Measurements from ENCODE around the gene CREB5. TPM values are rescaled to one million over a fixed set of nuclear protein-coding genes. Genes with fewer than 3 reads are reported as not detected.

CREB5 gene
- polyA plus RNA-seq, 1 donor from 2014 or later, result 1.3 TPM

DNA sequence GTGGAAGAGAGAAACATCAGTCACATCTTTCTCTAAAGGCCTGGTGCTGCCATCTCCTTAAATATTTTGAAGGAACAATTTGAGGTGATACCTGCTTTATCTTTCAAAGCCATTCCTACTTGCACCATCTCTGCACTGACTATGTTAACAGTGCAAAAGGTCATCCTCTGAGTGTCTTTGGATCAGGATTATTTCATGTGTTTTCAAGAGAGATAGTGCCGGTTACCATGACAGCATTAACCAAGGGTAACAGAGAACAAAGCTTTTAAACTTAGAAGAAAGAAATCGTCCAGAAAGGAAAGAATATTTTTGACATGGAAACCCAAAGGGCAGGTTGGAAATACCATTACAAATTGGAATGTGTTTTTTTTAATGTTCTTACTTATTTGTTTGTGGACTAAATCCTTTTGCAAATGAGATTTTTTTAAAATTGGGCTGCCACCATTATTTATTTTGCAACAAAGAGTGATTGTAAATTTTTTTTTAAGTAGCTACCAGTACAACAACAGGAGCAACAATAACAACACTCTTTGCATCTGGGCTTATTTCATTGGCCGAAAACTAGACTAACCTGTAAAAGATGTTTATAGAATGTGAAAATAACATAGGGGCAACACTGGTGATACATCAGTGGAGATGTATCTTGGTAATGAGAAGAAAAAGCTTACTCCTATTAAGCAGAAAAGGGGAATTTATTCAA is 234.2 kb downstream of the CREB5 start:
- no peak overlapping the region for H3K27ac Mint-ChIP-seq
- no peak overlapping the region for H3K4me3 Mint-ChIP-seq
- no peaks in the 10 kb centered on the region for H3K27me3 Mint-ChIP-seq
- peaks cover 0 to 2% (median 2%) of the 10 kb centered on the region in 3 donors for H3K9me3 Mint-ChIP-seq
- H3K4me1 Mint-ChIP-seq, result peaks cover 0 to 2% (median 0%) of the 10 kb centered on the region in 3 donors
- H3K36me3 Mint-ChIP-seq, result no peaks in the 10 kb centered on the region

DNA sequence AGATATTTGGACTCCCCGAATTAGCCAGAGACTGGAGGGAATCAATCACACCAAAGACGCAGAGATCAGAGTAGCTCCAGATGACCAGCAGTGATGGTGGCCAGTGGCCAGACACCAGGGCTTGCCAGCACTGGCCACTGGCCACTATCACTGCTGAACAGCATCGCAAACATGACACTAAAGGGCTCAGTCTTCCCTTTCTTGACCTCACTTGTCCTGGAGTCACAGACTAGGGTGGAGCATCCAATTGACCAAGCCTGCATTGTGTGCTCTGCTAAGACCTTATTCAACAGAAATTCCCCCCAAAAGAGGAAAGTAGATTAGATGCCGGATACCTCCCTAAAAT is 234.7 kb downstream of the CREB5 start:
- Mint-ChIP-seq H3K27ac (no peak overlapping the region), H3K27me3 (no peaks in the 10 kb centered on the region), H3K36me3 (no peaks in the 10 kb centered on the region), H3K9me3 (peaks cover 0 to 2% (median 2%) of the 10 kb centered on the region in 3 donors), H3K4me3 (no peak overlapping the region), H3K4me1 (peaks cover 0 to 2% (median 0%) of the 10 kb centered on the region in 3 donors)

GRCh38 chr7:28649189-28649588 is 236.9 kb downstream of the CREB5 start:
- Mint-ChIP-seq H3K27ac (no peak overlapping the region), H3K36me3 (no peaks in the 10 kb centered on the region), H3K4me3 (no peak overlapping the region), H3K27me3 (no peaks in the 10 kb centered on the region), H3K4me1 (no peaks in the 10 kb centered on the region), H3K9me3 (peaks cover 0 to 2% (median 2%) of the 10 kb centered on the region in 3 donors)

DNA sequence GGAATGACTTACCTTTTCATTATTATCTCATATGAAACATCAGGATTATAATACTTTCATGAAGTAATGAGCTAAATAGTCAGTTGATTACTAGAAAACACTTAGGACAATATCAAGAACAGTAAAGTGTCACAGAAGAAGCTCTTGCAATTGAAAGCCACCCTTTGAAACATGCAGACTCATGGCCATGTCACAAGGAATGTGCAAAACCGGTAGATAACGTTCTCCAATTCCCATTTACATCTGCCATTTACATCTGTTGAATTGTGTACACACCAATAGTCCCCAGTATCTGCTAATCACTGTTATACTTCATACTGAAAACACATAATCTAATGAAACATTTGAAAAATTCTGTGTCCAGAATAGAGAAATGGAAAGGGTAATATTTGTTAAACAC is 237.5 kb downstream of the CREB5 start:
- Mint-ChIP-seq H3K4me3 (no peak overlapping the region), H3K4me1 (no peaks in the 10 kb centered on the region), H3K36me3 (no peaks in the 10 kb centered on the region), H3K27me3 (no peaks in the 10 kb centered on the region), H3K27ac (no peak overlapping the region), H3K9me3 (peaks cover 0 to 3% (median 2%) of the 10 kb centered on the region in 3 donors)

DNA sequence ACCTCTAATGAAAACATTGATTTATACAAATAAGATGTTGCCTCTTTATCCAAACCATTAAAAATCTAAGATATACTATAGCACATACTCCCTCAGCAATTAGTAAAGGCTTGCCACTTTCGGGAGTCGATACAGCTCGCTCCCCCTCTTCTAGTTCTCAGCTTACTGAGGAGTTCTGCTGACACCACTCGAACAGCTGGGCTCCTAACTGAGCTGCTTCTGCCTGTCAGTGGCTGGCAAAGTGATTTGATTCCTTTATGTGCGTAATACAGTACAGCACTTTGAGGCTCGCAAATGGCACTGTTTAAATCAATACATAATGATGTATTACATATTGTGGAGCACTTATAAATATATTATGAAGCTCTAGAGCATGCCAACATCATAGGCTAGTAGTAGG is 241.8 kb downstream of the CREB5 start:
- Mint-ChIP-seq H3K4me1 (no peaks in the 10 kb centered on the region), H3K9me3 (peaks cover 2 to 3% (median 2%) of the 10 kb centered on the region in 3 donors), H3K36me3 (no peaks in the 10 kb centered on the region), H3K27ac (no peak overlapping the region), H3K27me3 (no peaks in the 10 kb centered on the region), H3K4me3 (no peak overlapping the region)

GRCh38 chr7:28656529-28656928 is 244.2 kb downstream of the CREB5 start:
- Mint-ChIP-seq H3K27ac (no peak overlapping the region), H3K4me1 (no peaks in the 10 kb centered on the region), H3K4me3 (no peak overlapping the region), H3K36me3 (no peaks in the 10 kb centered on the region), H3K9me3 (peaks cover 1 to 15% (median 11%) of the 10 kb centered on the region in 3 donors), H3K27me3 (peaks cover 7% of the 10 kb centered on the region)

- Mint-ChIP-seq H3K9me3 (peaks cover 1 to 15% (median 11%) of the 10 kb centered on the region in 3 donors), H3K4me1 (peaks cover 0 to 10% (median 4%) of the 10 kb centered on the region in 3 donors), H3K27me3 (peaks cover 14% of the 10 kb centered on the region), H3K27ac (no peak overlapping the region), H3K36me3 (no peaks in the 10 kb centered on the region), H3K4me3 (no peak overlapping the region)
Measured at GRCh38 chr7:28658381-28658780, 246.1 kb downstream of the CREB5 start.

DNA sequence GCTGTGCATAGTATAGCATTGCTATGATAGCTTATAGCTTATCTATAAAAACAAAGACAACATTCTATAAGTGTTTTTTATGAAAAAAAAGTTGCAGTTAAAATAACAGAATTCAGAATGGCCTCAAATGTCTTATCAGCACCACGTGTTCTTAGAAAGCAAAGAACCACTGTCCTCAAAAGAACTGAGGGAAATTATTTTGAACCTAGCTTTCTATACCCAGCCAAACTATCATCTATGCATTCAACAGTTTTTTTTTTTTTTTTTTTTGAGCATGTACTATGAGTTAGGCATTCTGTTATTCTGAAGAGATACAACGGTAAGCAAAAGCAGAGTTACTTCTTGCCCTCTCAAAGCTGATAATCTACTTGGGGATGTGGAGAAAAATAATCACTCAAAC is 247.8 kb downstream of the CREB5 start:
- peaks cover 1 to 15% (median 11%) of the 10 kb centered on the region in 3 donors for H3K9me3 Mint-ChIP-seq
- H3K4me1 Mint-ChIP-seq, result peaks cover 0 to 10% (median 4%) of the 10 kb centered on the region in 3 donors
- H3K27ac Mint-ChIP-seq, result no peak overlapping the region
- peaks cover 14% of the 10 kb centered on the region for H3K27me3 Mint-ChIP-seq
- H3K36me3 Mint-ChIP-seq, result no peaks in the 10 kb centered on the region
- peak overlapping the region in 1 of 4 donors; percentile 15 for H3K4me3 Mint-ChIP-seq

GRCh38 chr7:28661826-28662595 is 249.7 kb downstream of the CREB5 start:
- H3K9me3 Mint-ChIP-seq, result peaks cover 1 to 15% (median 11%) of the 10 kb centered on the region in 3 donors
- peaks cover 0 to 10% (median 4%) of the 10 kb centered on the region in 3 donors for H3K4me1 Mint-ChIP-seq
- H3K36me3 Mint-ChIP-seq, result no peaks in the 10 kb centered on the region
- H3K4me3 Mint-ChIP-seq, result no peak overlapping the region
- peaks cover 14% of the 10 kb centered on the region for H3K27me3 Mint-ChIP-seq
- peak overlapping the region in 1 of 3 donors; percentile 71 for H3K27ac Mint-ChIP-seq

GRCh38 chr7:28666154-28666553 is 253.8 kb downstream of the CREB5 start:
- Mint-ChIP-seq H3K27ac (no peak overlapping the region), H3K36me3 (peaks cover 1% of the 10 kb centered on the region), H3K27me3 (peaks cover 9% of the 10 kb centered on the region), H3K4me3 (no peak overlapping the region), H3K4me1 (peaks cover 0 to 10% (median 4%) of the 10 kb centered on the region in 3 donors), H3K9me3 (peaks cover 0 to 4% (median under 1%) of the 10 kb centered on the region in 3 donors)

DNA sequence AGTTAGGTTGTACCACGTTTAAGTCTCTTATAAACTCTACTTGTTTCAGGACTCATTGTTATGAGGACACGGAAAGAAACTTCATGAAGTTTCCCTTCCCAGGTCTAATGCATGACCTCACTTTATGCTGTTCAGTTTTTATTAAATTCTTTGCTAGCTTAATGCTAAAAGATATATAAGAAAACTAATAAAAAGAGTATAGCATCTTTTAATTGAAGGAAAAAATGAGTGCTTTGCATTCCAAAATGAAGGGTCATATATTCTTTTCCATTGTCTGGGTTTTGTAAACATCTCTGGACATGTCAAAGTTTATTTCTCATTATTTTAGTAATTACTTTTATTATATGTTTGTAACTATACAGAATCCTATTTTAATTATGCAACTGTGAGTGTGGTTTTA is 255.8 kb downstream of the CREB5 start:
- peaks cover 1% of the 10 kb centered on the region for H3K36me3 Mint-ChIP-seq
- H3K4me3 Mint-ChIP-seq, result no peak overlapping the region
- H3K4me1 Mint-ChIP-seq, result no peaks in the 10 kb centered on the region
- no peaks in the 10 kb centered on the region for H3K27me3 Mint-ChIP-seq
- no peak overlapping the region for H3K27ac Mint-ChIP-seq
- H3K9me3 Mint-ChIP-seq, result peaks cover 0 to 2% (median 0%) of the 10 kb centered on the region in 3 donors

DNA sequence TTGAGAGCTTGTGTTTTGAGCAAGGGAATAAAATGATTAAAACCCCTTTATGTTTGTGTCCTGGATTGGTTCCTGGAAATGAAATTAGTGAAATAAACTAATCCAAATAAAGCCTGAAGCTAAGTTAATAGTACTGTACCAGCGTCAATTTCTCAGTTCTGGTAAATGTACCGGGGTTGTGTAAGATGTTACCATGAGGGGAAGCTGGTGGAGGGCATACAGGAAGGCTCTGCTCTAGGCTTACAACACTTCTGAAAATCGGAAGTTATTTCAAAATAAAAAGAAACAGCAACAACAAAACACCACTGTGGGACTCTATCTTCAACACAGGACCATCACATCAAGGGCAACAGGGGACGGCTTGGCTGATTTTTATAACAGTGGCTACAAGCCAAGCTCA is 257.0 kb downstream of the CREB5 start:
- Mint-ChIP-seq H3K4me3 (no peak overlapping the region), H3K9me3 (peaks cover 0 to under 1% (median 0%) of the 10 kb centered on the region in 3 donors), H3K36me3 (peaks cover 1% of the 10 kb centered on the region), H3K27me3 (no peaks in the 10 kb centered on the region), H3K4me1 (no peaks in the 10 kb centered on the region), H3K27ac (no peak overlapping the region)

DNA sequence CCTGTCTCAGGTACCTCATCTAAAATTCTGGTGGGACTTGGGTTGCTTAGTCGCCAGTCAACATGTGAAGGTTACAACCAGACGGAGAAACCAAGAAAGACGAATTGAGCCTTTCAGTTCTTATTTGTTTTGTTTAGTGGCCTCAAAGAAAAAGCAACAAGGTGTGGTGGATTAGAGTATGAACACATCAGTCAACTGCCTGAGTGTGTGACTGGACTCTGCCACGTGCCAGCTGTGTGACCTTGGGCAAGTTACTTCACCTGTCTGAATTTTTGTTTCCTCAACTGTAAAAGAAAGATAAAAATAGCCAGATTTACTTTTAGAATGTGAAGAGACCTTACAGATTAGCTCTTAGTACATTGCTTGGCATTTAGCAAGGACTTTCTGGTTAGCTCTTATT is 259.2 kb downstream of the CREB5 start:
- Mint-ChIP-seq H3K36me3 (peaks cover 1% of the 10 kb centered on the region), H3K4me3 (no peak overlapping the region), H3K4me1 (peaks cover 0 to 2% (median 0%) of the 10 kb centered on the region in 3 donors), H3K27me3 (no peaks in the 10 kb centered on the region), H3K27ac (no peak overlapping the region), H3K9me3 (peaks cover 0 to 3% (median 0%) of the 10 kb centered on the region in 3 donors)

DNA sequence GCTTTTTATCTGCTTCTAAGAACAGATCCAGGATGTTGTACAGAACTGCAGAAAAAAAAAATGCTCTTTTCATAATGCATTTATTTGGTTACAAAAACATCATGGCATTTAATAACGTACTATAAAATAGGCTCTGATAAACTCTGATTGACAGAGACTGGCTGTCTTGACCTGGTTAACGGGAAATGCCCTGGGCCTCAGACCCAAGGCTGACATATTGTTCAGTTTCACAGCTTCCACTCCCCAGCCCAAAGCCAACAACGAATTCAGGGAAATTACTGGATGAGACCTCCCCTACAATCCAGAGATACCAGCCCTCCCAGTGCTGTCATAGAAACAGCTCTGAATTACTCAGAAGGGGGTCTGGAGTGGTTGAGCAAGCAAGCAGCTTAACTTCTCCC is 260.1 kb downstream of the CREB5 start:
- Mint-ChIP-seq H3K36me3 (peaks cover 1% of the 10 kb centered on the region), H3K4me1 (peaks cover 0 to 2% (median 0%) of the 10 kb centered on the region in 3 donors), H3K27me3 (no peaks in the 10 kb centered on the region), H3K4me3 (no peak overlapping the region), H3K9me3 (peaks cover 0 to 3% (median 0%) of the 10 kb centered on the region in 3 donors), H3K27ac (no peak overlapping the region)

DNA sequence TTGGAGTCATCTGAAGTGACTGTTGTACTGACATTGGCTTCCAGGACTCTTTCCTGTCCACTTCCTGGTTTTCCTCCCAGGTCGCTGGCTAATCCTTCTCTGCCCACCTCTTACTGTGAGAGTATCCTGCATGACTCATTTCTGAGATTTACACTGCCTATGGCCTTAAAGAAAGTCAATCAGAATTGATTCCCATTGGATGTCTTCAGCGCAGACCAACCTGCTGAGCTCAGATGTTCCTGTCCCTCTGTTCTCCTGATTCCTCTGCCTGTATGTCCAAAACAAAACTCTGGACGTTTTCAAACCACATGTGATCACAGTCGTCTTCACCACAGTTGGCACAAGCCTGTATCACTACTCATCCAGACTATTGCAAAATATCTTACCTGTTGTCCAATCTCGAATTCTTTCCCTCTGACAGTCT is 262.1 kb downstream of the CREB5 start:
- no peaks in the 10 kb centered on the region for H3K27me3 Mint-ChIP-seq

More for the DNA sequence above, 262.1 kb downstream of the CREB5 start:
- Mint-ChIP-seq H3K4me3 (no peak overlapping the region), H3K9me3 (peaks cover 0 to 3% (median 0%) of the 10 kb centered on the region in 3 donors), H3K4me1 (peaks cover 0 to 2% (median 0%) of the 10 kb centered on the region in 3 donors), H3K36me3 (no peaks in the 10 kb centered on the region), H3K27ac (no peak overlapping the region)
